ENCODE data around the gene C16orf95. TPM values are rescaled to one million over a fixed set of nuclear protein-coding genes. Genes with fewer than 3 reads are reported as not detected.

The C16orf95 gene
- total and polyA plus RNA-seq, 2 experiments from 2014 or later: 8.5 to 8.6 TPM

DNA sequence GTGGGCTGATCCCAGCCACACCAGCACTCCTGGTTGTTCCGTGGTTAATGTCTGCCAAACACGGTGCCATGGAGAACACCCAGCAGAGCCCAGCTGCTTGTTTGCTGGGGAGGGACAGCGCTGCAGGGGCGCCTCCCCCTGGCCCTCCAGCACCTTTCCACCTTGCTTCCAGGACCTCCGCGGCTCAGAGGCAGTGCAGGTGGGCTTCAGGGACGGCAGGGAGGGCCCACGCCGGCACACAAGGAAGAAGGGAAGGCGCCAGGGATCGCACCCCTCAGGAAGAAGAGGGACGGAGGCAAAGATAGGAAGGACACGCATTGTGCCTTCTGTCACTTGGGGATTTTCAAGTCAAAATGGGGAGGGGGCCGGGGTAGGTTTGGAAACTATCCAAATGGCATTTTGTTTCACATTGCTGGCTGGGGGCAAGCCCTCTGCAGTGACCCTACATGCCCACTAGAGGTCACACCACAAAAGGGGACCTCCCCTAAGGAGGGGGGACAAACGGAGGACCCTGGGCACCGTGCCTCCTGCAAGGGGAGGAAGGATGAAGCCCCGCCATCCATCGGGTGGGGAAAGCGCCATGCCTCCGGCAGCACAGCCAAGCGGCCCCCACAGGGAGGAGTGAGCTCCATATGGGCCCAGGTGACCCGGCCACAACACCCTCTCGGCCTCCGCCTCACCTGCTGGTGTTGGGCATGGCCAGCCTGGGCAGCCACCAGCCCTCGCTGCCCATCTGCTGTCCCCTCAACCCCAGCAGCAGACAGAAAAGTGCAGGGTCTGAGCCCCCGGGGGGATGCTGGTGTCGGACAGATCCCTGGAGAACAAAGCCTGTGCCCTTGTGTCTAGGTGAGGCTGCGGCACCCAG lies 7.5 kb upstream of the C16orf95 start:
- TF ChIP-seq, protein P1, sequence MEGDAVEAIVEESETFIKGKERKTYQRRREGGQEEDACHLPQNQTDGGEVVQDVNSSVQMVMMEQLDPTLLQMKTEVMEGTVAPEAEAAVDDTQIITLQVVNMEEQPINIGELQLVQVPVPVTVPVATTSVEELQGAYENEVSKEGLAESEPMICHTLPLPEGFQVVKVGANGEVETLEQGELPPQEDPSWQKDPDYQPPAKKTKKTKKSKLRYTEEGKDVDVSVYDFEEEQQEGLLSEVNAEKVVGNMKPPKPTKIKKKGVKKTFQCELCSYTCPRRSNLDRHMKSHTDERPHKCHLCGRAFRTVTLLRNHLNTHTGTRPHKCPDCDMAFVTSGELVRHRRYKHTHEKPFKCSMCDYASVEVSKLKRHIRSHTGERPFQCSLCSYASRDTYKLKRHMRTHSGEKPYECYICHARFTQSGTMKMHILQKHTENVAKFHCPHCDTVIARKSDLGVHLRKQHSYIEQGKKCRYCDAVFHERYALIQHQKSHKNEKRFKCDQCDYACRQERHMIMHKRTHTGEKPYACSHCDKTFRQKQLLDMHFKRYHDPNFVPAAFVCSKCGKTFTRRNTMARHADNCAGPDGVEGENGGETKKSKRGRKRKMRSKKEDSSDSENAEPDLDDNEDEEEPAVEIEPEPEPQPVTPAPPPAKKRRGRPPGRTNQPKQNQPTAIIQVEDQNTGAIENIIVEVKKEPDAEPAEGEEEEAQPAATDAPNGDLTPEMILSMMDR (IDR thresholded peaks at IDR 0.05; ENCODE audit: low read depth, low read length): peak; percentile 83
- Histone ChIP-seq H3K27me3 (no peaks in the 10 kb centered on the region), H3K36me3 (no peaks in the 10 kb centered on the region), H3K4me1 (ENCODE audit: low read depth) (no peaks in the 10 kb centered on the region), H3K27ac (no peak overlapping the region), H3K9me3 (ENCODE audit: low read depth) (no peaks in the 10 kb centered on the region), H3K4me3 (no peak overlapping the region)
- DNase-seq (ENCODE audit: low read depth in 1 of 2, low spot score in 1 of 2): peak; percentile 33 to 63

DNA sequence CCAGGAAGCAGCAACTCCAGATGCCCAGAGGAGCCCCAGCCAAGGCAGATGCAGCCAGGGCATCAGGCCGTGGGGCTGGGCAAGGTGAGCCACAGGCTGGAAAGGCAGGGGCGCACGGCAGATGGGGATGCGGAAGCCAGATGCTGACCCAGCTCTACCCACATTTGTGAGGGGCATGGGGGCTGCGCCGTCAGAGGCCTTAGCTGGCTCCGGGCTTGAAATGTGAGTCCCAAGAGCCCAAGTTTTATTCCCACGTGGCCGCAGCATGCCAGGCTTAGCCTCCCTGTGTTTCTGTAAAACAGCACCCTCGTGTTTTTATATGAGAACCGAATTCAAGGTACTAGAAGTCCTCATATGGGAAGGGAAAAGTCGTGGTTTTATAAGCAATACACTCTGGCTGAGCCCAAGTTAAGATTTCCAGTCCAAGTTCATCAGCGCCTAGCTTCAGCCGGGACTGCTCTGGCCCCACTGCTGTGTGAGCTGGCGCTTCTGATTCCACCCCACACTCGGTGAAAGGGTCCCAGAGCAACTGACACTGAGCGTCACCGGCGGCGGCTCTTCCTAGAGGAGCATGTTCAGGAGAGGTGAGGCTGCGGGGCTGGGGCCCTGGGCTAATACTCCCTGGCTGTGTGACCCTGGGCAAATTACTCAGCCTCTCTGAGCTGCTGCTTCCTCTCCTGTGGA lies 6.7 kb upstream of the C16orf95 start:
- no peaks in the 10 kb centered on the region for H3K4me1 ChIP-seq (ENCODE audit: low read depth)
- no peak overlapping the region for H3K4me3 ChIP-seq
- H3K27ac ChIP-seq: no peak overlapping the region
- H3K9me3 ChIP-seq (ENCODE audit: low read depth): no peaks in the 10 kb centered on the region
- no peaks in the 10 kb centered on the region for H3K27me3 ChIP-seq
- no peaks in the 10 kb centered on the region for H3K36me3 ChIP-seq
- TF ChIP-seq, protein P1 (IDR thresholded peaks at IDR 0.05; ENCODE audit: low read depth, low read length): no peak
- DNase-seq (ENCODE audit: low read depth in 1 of 2, low spot score in 1 of 2): no peak

DNA sequence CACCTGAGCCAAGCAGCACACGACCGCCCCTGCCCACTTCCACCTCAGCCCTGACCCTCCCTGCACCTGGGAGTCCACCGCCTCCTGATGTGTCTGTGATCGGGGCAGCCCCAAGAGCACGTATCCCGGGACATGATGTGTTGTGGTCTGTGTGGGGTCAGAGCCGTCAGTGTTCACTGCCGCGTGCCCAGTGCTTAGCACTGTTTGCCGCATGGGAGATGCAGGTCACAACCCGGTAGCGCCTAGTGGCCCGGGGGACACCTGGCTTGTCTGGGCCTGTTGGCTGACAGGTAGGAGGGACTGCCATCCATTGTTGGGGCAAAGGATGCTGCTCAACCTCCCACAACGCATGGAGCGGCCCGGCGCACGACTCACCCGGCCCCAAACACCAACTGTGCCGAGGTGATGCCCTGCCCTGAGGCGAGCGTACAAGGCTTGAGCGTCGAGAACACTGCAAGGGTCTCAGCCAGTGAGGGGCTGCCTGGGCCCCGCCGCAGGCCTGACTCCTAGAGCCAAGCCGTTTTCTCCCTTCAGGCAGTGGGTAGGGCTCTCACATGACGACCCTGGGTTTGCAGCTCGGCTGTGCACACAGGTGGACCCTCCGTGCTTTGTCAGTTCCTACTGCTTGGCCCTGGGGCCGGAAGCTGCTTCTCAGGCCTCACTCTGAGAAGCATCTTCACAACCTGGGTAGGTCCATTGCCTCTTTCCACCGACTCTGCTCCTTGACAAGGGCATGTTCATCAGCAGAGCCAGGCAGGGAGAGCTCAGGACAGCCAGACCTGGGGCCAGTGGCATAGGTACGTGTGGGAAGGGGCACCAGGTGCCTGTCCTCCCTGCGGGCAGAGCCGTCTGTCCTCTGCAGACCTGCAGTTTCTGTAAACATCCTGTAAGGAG lies 5.9 kb upstream of the C16orf95 start:
- H3K36me3 ChIP-seq: no peaks in the 10 kb centered on the region
- TF ChIP-seq, protein P1 (IDR thresholded peaks at IDR 0.05; ENCODE audit: low read depth, low read length): no peak
- H3K27me3 ChIP-seq: no peaks in the 10 kb centered on the region
- no peak for DNase-seq (ENCODE audit: low read depth in 1 of 2, low spot score in 1 of 2)
- no peak overlapping the region for H3K4me3 ChIP-seq
- no peaks in the 10 kb centered on the region for H3K9me3 ChIP-seq (ENCODE audit: low read depth)
- peaks cover 6% of the 10 kb centered on the region for H3K4me1 ChIP-seq (ENCODE audit: low read depth)
- no peak overlapping the region for H3K27ac ChIP-seq

- no peaks in the 10 kb centered on the region for H3K9me3 ChIP-seq (ENCODE audit: low read depth)
Measured at GRCh38 chr16:87322360-87322759, 5.2 kb upstream of the C16orf95 start.

More at GRCh38 chr16:87322360-87322759, 5.2 kb upstream of the C16orf95 start:
- DNase-seq (ENCODE audit: low read depth in 1 of 2, low spot score in 1 of 2): no peak
- TF ChIP-seq, protein P1 (IDR thresholded peaks at IDR 0.05; ENCODE audit: low read depth, low read length): no peak
- no peaks in the 10 kb centered on the region for H3K27me3 ChIP-seq
- H3K36me3 ChIP-seq: no peaks in the 10 kb centered on the region
- no peak overlapping the region for H3K27ac ChIP-seq
- H3K4me3 ChIP-seq: no peak overlapping the region
- H3K4me1 ChIP-seq (ENCODE audit: low read depth): peaks cover 7% of the 10 kb centered on the region

All from cardiac muscle cell (in vitro differentiated cells and primary cell).